SU-DHL-6 (cell line): ENCODE data around the gene LRRC74A.

Source experiments
- CTCF ChIP-seq: fragments of 200-600 bp; sonication (generic); IDR thresholded peaks from one replicate; pipeline ENCODE4 v1.5.1; 2017; ENCODE audit warnings: antibody characterized with exemption, mild to moderate bottlenecking, low read length, moderate library complexity; ENCODE audit not compliant: insufficient read depth, poor library complexity, severe bottlenecking
- EZH2phosphoT487 ChIP-seq: fragments of 200-600 bp; sonication (generic), shearing (Covaris generic); conservative IDR thresholded peaks from 2 replicates; pipeline ENCODE4 v1.6.1; 2018; ENCODE audit warnings: mild to moderate bottlenecking, antibody characterized with exemption, low read length, moderate library complexity, mixed read lengths

DNA sequence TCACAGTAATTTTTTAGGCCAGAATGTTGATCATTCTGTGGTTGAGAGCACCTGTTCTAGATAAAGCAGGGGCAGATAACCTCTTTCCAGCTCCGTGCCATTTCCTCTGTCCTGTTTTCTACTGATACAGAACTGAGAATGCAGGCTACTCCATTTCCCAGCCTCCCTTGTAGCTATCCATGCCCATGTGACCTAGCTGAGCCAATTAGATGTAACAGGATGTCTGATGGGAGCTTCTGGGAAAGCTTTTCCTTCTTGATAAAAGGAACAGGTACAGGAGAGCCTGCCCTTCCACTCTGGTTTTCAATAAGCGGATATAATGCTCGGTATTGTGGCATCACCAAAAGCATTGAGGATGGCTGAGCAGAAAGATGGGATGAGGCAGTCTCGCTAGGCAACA is 54.2 kb downstream of the LRRC74A start:
- TF ChIP-seq CTCF: no peak
- TF ChIP-seq EZH2phosphoT487: no peak
